Measurements from ENCODE around the gene AHRR.
"Not testable (repeated sequence)": the region's sequence is repeated elsewhere in the genome, so short reads cannot be mapped to it uniquely, and the experiment has no call there.

DNA sequence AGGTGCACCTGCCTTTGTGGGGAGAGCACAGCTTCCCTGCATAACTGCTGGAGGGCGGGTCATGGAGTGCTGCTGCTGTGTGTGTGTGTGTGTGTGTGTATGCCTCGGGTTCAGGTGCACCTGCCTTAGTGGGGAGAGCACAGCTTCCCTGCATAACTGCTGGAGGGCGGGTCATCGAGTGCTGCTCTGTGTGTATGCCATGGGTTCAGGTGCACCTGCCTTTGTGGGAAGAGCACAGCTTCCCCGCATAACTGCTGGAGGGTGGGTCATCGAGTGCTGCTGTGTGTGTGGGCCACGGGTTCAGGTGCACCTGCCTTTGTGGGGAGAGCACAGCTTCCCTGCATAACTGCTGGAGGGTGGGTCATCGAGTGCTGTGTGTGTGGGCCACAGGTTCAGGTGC lies 19.1 kb upstream of the AHRR start:
- TF ChIP-seq CTCF (IDR thresholded peaks at IDR 0.05; ENCODE audit: poor library complexity); EZH2 (IDR thresholded peaks at IDR 0.05; ENCODE audit: borderline replicate concordance): not testable (repeated sequence)
